Loucy (cell line): Measurements from ENCODE around the gene AKAP13.
"Not testable (repeated sequence)": the region's sequence is repeated elsewhere in the genome, so short reads cannot be mapped to it uniquely, and the experiment has no call there.

ENCODE experiments used
- CTCF ChIP-seq: fragments of 200-600 bp; sonication (generic); conservative IDR thresholded peaks from 2 replicates; pipeline ENCODE4 v1.5.1; 2014; ENCODE audit warnings: mild to moderate bottlenecking, antibody characterized with exemption, low read length
- EZH2phosphoT487 ChIP-seq: fragments of 200-600 bp; IDR thresholded peaks from 2 replicates; pipeline ENCODE4 v1.6.1; 2018; ENCODE audit warnings: antibody characterized with exemption, mild to moderate bottlenecking, moderate library complexity, borderline replicate concordance

GRCh38 chr15:85342163-85342562 is 38.2 kb upstream of the AKAP13 start:
- TF ChIP-seq CTCF, EZH2phosphoT487: not testable (repeated sequence)
